Esophagus squamous epithelium (tissue), 4 donors: Measurements from ENCODE around the gene IGDCC3.

Experiments used
- POLR2A ChIP-seq, 4 donors: fragments of 450-650 bp; IDR thresholded peaks; one replicate each; pipeline ENCODE4 v1.6.1; 2017; ENCODE audit warnings: antibody characterized with exemption in 4 of 4, mild to moderate bottlenecking in 4 of 4, moderate library complexity in 3 of 4
- TF ChIP-seq, protein P1 (sequence below), 6 experiments: fragments of 450-650 bp in 4 of 6; fragments of 200-600 bp in 2 of 6; sonication (generic) in 2 of 6; IDR thresholded peaks; one replicate each; pipeline ENCODE4 v1.5.1; 2016 to 2019; ENCODE audit warnings: antibody characterized with exemption in 6 of 6, mild to moderate bottlenecking in 4 of 6, moderate library complexity in 4 of 6

DNA sequence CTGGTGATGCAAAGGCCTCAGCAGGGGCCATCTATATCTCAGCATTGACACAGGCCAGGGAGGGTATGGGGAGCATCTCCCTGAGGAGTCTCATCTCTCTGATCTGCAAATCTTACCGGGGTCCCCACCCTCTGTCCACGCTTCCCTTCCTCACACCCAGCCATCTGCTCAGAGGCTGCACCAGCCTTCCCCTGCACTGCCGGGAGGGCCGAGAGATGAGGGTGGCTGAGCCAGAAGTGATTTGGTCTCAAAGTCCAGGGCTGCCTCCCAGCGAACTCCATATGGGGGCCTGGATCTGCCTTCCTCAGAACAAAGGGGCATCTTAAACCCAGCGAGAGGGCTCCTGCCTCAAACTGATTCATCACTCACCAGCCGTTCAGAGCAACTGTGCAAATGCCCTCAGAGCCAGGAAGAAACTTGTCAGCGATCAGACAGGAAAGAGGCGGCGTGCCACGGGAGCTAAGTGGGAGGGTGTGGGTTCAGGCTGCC is 4.6 kb downstream of the IGDCC3 start:
- no peak for TF ChIP-seq POLR2A (IDR thresholded peaks at IDR 0.05)
- TF ChIP-seq, protein P1, sequence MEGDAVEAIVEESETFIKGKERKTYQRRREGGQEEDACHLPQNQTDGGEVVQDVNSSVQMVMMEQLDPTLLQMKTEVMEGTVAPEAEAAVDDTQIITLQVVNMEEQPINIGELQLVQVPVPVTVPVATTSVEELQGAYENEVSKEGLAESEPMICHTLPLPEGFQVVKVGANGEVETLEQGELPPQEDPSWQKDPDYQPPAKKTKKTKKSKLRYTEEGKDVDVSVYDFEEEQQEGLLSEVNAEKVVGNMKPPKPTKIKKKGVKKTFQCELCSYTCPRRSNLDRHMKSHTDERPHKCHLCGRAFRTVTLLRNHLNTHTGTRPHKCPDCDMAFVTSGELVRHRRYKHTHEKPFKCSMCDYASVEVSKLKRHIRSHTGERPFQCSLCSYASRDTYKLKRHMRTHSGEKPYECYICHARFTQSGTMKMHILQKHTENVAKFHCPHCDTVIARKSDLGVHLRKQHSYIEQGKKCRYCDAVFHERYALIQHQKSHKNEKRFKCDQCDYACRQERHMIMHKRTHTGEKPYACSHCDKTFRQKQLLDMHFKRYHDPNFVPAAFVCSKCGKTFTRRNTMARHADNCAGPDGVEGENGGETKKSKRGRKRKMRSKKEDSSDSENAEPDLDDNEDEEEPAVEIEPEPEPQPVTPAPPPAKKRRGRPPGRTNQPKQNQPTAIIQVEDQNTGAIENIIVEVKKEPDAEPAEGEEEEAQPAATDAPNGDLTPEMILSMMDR (IDR thresholded peaks at IDR 0.05) = no peak
